Activated T-cell treated with anti-CD3 and anti-CD28 coated beads, Interleukin-2, amount 50 U/mL, for 48 hours (primary cell): ENCODE measurements around the gene ZMYND8.
"Not testable (repeated sequence)": the region's sequence is repeated elsewhere in the genome, so short reads cannot be mapped to it uniquely, and the experiment has no call there.

Source experiments
- DNase-seq, 2 experiments: peaks; one replicate each; pipeline ENCODE4 v3.0.0-alpha.2; 2020

ZMYND8 gene

GRCh38 chr20:47370850-47371782, 14.6 kb upstream of the ZMYND8 start:
- no peak for DNase-seq

- DNase-seq = no peak
Observed at GRCh38 chr20:47370214-47370613, 13.7 kb upstream of the ZMYND8 start.

- no peak for DNase-seq
Observed at GRCh38 chr20:47368301-47368700, 11.8 kb upstream of the ZMYND8 start.

- DNase-seq = not testable (repeated sequence)
Observed at GRCh38 chr20:47366301-47366700, 9.8 kb upstream of the ZMYND8 start.

- no peak for DNase-seq
Observed at GRCh38 chr20:47365023-47365764, 8.7 kb upstream of the ZMYND8 start.

- no peak for DNase-seq
Observed at GRCh38 chr20:47362361-47363219, 6.1 kb upstream of the ZMYND8 start.

- DNase-seq = no peak
Observed at GRCh38 chr20:47361057-47361915, 4.8 kb upstream of the ZMYND8 start.

GRCh38 chr20:47360297-47361056, 4.0 kb upstream of the ZMYND8 start:
- no peak for DNase-seq

GRCh38 chr20:47359530-47360296, 3.2 kb upstream of the ZMYND8 start:
- no peak for DNase-seq

GRCh38 chr20:47358672-47359529, 2.4 kb upstream of the ZMYND8 start:
- DNase-seq = peak in 1 of 2 experiments; percentile 38

- DNase-seq = no peak
Observed at GRCh38 chr20:47358039-47358671, 1.7 kb upstream of the ZMYND8 start.

- DNase-seq = peak; percentile 82 to 83
Observed at GRCh38 chr20:47357296-47358038, 968 bp upstream of the ZMYND8 start.

GRCh38 chr20:47356220-47356525, 326 bp downstream of the ZMYND8 start:
- no peak for DNase-seq

- DNase-seq = peak; percentile 43 to 51
Observed at GRCh38 chr20:47355489-47356219, 845 bp downstream of the ZMYND8 start.

GRCh38 chr20:47354714-47355488, 1.6 kb downstream of the ZMYND8 start:
- no peak for DNase-seq

GRCh38 chr20:47354464-47354713, 2.1 kb downstream of the ZMYND8 start:
- no peak for DNase-seq
